ENCODE results near the gene CEP162.
"Not testable (repeated sequence)": the region's sequence is repeated elsewhere in the genome, so short reads cannot be mapped to it uniquely, and the experiment has no call there.

The CEP162 gene

GRCh38 chr6:84242265-84242664 lies 14.8 kb upstream of the CEP162 start:
- no peak for DNase-seq (ENCODE audit: low spot score)

DNA sequence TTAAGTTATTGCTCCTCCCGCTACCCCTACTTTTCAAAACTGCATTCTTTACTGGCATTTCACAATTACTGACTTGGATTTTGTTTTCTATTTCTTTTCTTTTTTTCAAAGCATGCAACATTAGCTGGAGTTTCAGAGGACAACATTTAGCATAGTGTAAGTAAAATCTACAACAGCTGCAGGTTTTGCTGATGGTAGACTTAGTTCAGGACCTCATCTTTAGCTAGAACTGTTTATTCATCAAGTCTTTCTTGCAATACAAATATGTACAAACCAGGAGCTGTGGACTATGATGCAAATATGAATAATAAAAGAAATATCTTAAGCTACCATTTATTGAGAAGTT lies 728 bp upstream of the CEP162 start:
- no peak for DNase-seq (ENCODE audit: low spot score)

- no peak for DNase-seq (ENCODE audit: low spot score)
Measured at GRCh38 chr6:84227044-84227433, 404 bp downstream of the CEP162 start.

DNA sequence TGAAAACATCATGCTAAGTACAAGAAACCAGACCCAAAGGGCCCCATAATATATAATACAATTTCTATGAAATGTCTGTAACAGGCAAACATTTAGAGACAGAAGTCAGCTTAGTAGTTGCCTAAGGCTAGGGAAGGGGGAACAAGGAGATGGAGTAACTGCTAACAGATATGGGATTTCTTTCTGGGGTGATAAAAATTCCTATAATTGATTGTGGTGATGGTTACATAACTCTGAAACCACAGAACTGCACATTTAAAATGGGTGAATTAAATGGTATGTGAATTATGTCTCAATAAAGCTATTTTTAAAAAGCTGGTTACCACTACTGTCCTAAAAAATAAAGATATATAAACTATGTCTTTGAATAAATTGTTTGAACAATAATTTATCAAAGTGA lies 3.2 kb downstream of the CEP162 start:
- no peak for DNase-seq (ENCODE audit: low spot score)

DNA sequence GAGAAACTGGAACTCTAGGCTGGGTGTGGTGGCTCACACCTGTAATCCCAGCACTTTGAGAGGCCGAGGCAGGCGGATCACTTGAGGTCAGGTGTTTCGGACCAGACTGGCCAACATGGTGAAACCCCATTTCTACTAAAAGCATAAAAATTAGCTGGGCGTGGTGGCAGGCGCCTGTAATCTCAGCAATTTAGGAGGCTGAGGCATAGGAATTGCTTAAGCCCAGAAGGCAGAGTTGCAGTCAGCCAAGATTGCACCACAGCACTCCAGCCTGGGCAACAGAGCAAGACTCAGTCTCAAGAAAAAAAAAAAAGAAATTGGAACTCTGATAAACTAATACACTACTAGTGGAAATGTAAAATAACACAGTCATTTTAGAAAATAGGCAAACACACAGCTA lies 3.8 kb downstream of the CEP162 start:
- DNase-seq (ENCODE audit: low spot score) = not testable (repeated sequence)

GRCh38 chr6:84222426-84222825 lies 5.0 kb downstream of the CEP162 start:
- DNase-seq (ENCODE audit: low spot score) = no peak

- peak; percentile 47 for DNase-seq (ENCODE audit: low spot score)
Measured at GRCh38 chr6:84220809-84221409, 6.5 kb downstream of the CEP162 start.

DNA sequence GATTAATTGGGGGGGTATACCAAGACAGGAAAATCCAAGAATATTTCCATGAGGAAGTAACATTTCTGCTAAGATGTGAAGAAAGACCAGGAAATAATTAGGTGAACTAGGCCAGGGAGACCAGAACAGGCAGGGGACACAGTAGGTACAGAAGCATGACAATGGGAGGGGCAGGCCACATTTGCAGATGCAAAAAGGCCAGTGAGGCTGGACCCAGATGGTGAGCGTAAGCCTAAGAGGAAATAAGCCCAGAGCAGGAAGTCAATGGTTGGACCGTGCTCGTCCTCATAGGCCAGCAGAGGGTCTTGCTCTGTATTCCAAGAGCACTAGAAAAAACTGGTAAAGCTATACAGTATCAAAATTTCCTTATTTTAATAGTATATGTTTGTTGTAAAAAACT lies 9.4 kb downstream of the CEP162 start:
- no peak for DNase-seq (ENCODE audit: low spot score)

GRCh38 chr6:84213217-84213616 lies 14.2 kb downstream of the CEP162 start:
- no peak for DNase-seq (ENCODE audit: low spot score)

GRCh38 chr6:84204011-84204410 lies 23.4 kb downstream of the CEP162 start:
- DNase-seq (ENCODE audit: low spot score) = no peak

- not testable (repeated sequence) for DNase-seq (ENCODE audit: low spot score)
Measured at GRCh38 chr6:84199987-84200386, 27.5 kb downstream of the CEP162 start.

DNA sequence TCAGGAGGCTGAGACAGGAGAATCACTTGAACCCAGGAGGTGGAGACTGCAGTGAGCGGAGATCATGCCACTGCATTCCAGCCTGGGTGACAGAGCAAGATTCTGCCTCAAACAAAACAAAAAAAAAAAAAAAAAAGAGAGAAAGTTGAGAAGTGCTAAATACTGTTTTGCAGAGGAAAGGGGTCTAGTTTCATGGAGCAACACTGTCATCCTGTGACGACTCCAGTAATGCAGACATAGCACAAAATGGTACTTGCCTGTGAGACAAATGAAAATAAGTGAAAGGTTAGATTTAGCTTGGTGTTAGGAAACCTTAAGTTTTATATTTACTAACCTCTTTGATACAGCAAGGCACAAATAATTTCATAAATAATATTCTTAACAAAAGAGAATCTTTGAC lies 29.7 kb downstream of the CEP162 start:
- DNase-seq (ENCODE audit: low spot score) = no peak

DNA sequence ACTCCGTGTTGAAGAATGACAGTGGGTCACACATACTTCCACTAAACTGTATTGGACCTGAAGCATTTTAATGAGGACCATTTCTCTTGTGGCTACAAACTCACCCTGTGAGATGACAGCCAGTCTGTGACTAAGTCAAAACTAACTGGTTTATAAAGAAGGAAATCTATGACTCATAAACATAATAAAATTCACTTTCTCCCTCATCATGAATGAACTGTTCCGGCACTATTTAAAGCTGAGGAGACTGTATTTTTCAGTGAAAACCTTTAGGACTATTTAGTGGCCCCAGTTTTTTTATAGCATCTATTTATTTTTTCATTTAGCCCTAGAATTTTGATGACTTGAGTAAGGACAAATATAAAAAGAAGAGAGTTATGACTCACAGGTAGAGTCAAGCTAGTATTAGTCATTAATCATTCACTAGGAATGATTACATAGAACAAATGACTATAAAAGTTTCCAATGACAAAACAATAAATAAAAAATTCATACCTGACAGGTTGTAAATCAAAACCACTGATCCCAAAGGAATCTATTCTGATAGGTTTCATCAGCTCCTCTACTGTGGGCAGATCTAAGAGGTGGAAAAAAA lies 34.2 kb downstream of the CEP162 start:
- peak; percentile 87 for DNase-seq (ENCODE audit: low spot score)

DNA sequence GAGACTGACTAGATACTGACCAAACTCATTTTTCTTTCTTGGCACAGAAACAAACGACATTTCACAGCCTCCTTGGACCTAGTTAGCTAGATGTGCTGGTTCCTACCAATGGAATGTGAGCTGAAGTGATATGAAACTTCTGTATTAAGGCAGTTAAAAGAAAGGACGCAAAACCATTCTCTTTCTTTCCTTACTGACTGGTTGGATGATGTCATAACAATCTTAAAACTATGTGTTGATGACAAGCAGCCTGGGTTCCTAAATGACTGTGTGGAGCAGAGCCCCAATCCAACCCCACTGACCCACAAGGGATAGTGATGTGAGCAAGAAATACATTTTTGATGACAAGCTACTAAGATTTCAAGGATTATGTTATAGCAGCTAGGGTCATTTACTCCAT lies 35.6 kb downstream of the CEP162 start:
- DNase-seq (ENCODE audit: low spot score) = no peak

DNA sequence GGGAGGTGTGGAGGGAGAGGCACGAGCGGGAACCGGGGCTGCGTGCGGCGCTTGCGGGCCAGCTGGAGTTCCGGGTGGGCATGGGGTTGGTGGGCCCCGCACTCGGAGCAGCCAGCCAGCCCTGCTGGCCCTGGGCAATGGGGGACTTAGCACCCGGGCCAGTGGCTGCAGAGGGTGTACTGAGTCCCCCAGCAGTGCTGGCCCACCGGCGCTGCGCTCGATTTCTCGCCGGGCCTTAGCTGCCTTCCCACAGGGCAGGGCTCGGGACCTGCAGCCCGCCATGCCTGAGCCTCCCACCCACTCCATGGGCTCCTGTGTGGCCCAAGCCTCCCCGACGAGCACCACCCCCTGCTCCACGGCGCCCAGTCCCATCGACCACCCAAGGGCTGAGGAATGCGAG lies 38.1 kb downstream of the CEP162 start:
- not testable (repeated sequence) for DNase-seq (ENCODE audit: low spot score)

DNA sequence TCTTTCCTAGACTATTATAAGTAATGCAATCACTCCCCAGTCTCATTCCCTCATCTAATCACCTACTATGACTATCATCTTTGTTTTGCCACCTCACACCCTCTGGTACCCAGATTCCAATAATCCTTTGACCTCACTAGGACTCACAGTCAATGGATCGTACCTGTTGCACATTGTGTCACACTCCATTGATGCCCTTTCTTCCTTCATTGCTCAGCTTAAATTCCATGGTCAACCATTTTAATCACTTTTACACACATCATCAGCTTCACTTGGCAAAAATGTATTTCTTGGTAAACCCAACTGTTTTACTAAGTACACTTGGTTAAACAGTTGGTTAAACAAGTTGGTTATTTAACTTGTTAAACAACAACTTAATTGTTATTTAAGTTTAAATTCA lies 44.0 kb downstream of the CEP162 start:
- DNase-seq (ENCODE audit: low spot score) = peak; percentile 83

- no peak for DNase-seq (ENCODE audit: low spot score)
Measured at GRCh38 chr6:84182001-84182400, 45.4 kb downstream of the CEP162 start.

DNA sequence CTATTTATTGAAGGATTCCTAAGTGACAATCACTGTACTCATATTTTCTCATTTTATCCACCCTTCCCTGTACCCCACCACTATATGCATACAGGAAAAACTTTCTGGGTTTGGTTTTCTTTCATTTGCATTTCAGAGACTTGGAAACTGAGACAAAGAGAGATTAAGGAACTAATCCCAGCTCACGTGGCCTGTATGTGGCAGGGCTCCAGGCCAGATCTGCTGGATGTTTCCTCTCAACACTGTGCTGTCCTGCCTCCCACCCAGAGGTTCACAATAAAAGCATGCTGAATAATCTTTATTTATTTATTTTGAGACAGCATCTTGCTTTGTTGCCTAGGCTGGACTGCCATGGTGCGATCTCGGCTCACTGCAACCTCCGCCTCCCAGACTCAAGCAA lies 50.2 kb downstream of the CEP162 start:
- DNase-seq (ENCODE audit: low spot score) = no peak

DNA sequence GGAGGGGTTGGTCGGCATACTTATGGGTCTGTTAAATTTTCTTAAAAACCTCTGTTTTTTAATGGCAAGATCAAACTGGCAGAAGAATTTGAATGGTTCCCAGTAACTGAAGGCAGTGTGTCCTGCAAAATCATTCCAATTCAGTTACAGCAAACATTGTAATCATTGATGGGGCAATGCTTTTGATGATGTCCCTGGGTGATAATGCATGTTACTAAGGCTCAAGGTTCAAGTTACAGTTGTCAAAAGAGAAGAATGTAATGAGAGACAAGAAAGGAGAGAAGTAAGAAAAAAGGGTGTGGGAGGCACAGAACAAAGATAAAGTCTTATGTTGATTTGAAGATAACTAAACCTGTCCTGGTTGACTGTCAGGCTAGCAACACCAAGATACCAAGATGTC lies 54.9 kb downstream of the CEP162 start:
- no peak for DNase-seq (ENCODE audit: low spot score)

DNA sequence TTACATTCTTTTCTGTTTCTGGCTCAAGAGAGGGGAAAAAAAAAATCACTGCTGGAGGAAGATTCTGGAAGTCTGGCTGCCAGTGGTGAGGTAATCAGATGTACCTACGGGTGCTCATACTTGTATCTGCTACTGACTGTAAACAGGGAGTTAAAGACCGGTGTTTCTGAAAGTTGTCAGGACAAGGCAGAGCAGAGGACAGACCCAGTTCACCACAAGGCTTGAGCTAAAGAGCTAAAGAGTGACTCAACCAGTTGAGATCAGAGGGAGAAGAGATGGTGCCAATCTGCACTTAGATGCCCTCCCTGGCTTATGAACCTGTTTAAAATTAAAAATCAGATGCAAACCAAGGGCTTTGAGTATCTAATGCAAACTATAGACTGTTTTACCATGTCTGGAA lies 55.4 kb downstream of the CEP162 start:
- no peak for DNase-seq (ENCODE audit: low spot score)

DNA sequence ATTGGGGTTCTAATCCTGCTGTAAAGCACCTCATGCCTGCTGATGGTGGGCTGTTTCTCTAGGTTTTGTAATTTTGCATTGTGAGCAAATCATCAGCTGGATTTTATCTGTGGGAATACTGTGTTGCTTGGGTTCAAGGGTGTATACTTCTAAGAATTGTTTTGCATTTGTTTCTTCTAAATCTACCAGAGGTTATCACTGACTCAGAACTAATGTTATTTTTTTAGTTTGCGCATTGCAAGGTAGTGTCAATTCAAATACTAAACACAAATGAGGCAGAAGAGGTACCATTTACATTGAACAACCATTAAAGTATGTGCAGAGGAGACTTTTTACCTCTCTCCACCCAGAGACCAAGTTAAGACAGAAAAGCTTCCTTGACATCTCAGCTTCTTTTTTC lies 60.0 kb downstream of the CEP162 start:
- DNase-seq (ENCODE audit: low spot score) = no peak

DNA sequence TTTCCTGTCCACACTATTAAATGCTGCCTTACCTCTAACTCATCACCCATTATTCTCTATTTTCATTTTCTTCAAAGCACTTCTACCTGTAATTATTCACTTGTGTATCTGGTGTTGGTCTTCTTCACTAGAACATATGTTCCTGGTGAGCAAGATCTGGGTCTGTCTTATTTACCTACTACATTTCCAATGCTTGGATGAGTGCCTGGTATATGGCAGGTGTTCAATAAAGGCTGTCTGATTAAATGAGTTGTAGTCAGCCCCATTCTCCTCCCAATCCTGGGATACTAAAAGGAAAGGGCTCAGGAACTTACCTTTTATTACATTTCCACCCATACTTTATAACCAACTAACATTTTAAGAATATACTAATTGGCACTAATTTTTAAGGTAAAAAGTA lies 61.0 kb downstream of the CEP162 start:
- no peak for DNase-seq (ENCODE audit: low spot score)

GRCh38 chr6:84164328-84164727 lies 63.1 kb downstream of the CEP162 start:
- DNase-seq (ENCODE audit: low spot score) = not testable (repeated sequence)

DNA sequence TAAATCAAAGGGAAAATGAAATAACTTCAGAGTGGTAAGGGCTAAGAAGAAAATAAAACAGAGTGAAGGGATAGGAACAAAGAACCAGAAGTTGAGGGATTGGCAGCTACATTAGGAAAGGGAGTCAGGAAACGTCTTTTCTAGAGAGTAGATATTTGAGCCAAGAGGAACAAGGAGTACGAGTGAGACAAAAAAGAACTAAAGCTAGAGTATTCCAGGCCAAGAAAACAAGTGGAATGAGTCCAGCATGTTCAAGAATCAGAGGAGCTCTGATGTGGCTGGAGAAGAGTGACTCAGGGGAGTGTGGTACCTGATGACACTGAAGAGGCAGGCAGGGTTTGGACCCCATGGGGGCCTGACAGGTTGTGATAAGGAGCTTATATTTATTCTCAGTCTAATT lies 66.3 kb downstream of the CEP162 start:
- DNase-seq (ENCODE audit: low spot score) = no peak

- DNase-seq (ENCODE audit: low spot score) = no peak
Measured at GRCh38 chr6:84156306-84156705, 71.1 kb downstream of the CEP162 start.
